Islet of Langerhans (tissue), 1 donor: ENCODE measurements around the gene PTER.

Experiments used
- FAIRE-seq: peaks from one replicate; lab custom pipeline; 2011; peaks lifted over from hg19 to GRCh38; lab: Jason Lieb, UNC

PTER gene

DNA sequence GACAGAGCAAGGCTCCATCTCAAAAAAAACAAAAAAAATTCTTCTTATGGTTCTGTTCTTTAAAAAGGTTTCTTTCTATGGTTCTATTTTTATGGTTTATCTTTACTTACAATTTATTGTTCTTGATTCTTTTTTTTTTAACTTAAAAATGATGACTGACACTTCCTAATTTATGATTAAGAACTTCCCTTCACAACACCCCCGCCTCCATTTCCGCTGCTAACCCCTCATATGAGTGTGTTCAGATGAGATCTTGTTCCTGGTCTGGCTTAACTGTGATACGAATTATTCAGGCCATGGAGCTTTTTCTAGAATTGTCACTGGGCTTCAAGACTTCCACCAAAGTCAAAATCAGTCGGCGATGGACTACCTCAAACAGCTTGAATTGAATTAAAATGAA lies 33.9 kb downstream of the PTER start:
- no peak for FAIRE-seq

DNA sequence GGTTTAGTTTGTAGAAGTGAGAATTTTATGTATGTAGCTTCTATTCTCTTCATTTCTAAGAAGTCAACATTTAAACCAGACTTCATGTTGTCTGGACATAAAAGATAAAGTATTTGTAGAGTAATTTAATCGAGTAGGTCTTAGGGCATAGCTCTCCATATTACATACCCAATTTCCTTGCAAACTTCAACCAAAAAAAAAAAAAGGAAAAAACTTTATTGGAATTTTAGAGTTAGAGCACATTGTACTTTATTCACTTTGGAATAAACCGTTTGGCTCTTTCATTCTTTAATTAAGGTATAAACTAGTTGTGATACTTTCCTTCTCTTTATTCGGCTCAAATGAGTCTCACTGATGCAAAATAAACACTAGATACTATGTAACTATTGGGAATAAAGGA lies 36.0 kb downstream of the PTER start:
- no peak for FAIRE-seq

DNA sequence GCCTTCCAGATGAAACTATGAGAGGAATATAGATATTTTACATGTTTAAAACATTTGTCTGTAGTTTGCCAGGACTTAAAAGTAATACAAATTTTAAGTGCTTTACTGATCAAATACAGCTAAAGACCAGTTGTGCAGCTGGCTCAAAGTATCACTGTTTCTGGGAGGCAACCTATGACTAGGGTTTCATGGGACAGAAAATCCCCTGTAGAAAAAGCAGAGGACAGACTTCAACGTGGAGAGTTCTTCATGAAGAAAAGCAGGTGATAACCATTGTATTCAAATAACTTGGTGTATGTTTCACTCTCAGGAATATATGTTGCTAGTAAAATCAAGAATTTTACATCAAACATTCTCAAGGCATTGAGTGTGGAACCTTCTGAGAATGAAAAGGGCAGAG lies 40.9 kb downstream of the PTER start:
- FAIRE-seq: no peak

DNA sequence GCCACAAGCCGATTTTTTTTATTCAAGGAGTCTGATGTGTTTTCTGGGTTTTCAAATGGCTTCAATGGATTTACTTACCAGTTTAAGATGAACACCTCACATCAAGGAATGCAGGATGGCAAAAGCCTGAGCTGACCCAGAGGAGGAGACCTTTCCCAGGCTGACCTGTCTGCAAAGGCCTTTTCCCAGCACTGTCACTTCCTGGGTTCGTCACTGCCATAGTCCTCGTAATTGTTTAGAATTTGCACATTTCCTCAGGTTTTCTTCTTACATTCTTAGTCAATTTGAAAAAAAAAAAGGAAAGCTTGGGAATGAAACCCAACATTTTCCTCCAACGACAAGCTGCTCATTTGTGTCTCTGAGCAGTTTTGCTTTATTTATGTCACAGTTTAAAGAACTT lies 42.0 kb downstream of the PTER start:
- FAIRE-seq: no peak

DNA sequence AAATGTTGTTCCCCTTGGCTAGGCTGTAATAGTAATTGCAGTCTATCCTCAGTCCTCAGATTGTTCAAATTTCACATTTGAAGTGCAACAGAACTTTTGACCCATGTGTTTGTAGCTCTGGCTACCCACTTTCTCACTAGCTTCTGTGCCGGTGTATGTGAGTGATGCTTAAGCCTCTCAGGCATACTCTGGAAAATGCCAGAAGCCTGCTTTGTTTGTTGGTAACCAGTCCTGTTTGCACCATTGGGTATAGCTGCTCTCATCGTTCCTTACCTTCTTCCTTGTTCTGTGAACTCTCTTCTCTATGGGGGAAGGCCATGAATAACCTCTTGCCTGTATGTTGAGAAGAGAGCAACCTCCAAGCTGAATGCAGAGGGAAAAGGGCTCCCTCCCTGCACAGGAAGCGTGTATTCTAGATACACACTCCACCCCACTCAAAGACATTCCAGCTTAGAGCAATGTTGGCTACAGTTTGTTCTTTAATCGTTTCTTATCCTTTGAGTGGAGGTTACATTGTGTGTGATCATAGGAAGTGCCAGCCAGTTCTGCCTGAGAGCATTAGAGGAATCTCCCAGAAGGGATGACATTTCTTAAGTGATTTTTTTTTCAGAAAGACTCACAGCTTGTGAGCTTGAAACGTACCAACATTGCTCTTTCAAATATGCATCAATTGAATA lies 44.4 kb downstream of the PTER start:
- no peak for FAIRE-seq

DNA sequence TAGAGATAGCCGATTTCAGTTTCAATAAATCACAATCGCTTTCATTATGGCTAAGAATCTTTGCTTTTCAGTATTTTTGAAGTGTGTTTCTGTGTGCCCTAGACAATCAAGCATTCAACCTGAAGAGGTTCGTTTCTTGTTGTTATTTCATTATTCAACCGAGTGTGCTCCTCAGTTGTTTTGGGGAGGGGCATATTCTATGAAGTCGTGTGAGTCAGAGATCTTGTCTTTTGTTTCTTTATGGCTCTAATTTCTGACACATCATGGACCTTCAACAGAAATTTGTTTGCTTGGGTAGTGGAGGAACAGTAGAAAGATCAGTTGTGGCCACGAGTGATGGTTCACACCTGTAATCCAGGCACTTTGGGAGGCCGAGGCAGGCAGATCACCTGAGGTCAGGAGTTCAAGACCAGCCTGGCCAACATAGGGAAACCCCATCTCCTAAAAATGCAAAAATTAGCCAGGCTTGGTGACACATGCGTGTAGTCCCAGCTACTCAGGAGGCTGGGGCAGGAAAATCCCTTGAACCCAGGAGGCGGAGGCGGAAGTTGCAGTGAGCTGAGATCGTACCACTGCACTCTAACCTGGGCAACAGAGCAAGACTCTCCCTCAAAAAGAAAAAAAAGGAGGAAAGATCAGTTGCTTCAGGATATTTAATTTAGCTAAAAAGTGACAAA lies 46.6 kb downstream of the PTER start:
- no peak for FAIRE-seq

DNA sequence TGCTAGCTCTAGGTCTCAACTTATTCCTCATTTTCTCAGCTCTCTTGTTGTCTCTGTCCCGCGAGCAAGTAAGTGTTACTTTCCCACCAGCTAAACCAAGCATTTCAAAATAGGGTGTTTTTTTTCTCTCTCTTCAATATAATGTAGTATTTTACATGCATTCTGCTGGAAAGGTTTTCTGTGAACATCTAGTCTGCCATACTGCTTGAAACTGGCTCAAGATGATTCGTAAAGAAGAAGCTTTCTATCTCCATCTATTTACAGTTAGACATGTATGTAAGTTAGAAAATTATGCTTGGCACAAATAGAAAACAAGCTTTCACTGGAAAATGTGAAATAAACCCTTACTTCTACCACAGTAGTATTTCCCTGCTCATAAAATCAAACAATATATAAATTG lies 53.7 kb downstream of the PTER start:
- no peak for FAIRE-seq

DNA sequence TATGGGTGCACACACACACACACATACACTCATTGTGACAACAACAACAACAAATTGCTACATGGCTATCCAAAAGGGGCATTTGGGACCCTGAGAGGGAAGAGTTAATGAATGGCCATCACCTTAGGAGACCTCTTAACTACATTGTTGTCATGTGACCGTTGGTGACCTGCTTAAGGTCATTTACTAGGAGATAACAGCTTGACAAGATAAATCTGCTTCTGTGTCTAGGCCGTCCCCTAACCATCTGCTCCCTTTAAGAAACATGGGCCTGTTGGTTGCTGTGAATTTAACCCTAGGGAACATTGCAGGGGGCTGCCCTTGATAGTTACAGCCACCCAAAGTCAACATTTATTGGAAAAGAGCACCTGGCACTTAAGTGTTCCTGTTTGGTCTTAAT lies 55.1 kb downstream of the PTER start:
- no peak for FAIRE-seq

DNA sequence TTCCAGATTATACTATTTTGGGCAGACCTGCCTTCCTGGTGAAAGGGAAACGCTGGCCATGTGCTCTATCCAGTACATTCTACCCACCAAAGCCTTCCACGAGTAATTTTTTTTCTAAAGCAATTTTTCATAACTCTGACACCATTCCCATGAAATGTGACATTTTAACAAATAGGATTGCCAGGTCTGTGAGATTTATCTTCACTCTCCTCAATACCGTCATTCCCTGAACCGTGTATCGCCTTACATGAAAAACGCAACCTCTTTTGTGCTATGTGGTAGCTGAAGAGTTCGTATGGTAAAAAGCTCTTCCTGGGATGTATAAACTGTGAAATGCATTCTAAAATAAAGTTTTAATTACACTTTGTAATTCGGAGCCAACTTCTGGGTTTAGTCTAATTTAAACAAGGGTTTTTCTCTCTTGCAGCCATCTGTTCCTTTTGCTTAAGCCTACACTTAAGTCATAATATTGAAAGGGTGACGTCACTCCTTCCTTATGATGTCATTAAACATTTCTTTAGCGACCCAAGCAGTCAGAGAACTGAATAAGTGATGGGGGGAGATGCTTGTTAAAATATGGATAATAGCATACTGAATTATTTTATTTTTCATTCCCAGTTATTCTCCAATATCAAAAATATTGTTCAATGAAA lies 57.2 kb downstream of the PTER start:
- FAIRE-seq: no peak

DNA sequence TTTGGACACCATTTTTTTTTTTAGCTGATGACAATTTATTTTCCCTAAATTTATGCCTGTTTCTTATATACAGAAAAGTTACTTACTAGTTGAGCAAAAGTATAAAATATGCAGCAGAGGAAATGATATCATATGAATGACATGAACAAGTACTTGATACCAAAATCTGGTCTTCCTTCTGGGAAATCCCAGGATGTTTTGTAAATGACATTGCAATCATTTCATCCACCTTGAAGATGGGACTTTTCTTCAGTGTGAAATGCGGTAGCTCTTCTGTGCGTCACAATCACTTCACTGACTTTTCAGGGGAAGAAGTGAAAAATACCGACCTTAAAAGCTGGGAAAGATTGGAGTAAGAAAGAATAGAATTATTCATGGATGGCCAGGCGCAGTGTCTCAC lies 61.1 kb downstream of the PTER start:
- no peak for FAIRE-seq

DNA sequence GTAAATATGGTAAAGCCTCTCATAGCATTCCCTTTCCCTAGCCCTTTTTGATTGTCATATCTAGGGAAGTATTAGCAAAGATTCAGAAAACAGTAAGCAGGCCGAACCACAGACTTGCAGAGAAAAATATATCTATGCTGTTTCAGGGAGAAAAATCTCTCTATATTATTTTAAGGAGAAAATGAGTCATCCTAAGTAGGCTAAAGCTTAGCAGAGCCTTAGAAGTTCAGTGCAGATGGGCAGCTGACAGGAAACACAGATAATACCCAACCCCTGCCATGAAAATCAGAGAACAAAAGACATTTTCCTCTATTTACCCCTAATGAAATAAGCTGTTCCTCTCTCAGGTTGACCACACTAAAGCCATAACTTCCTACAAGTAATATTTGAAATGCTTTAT lies 68.4 kb downstream of the PTER start:
- no peak for FAIRE-seq

DNA sequence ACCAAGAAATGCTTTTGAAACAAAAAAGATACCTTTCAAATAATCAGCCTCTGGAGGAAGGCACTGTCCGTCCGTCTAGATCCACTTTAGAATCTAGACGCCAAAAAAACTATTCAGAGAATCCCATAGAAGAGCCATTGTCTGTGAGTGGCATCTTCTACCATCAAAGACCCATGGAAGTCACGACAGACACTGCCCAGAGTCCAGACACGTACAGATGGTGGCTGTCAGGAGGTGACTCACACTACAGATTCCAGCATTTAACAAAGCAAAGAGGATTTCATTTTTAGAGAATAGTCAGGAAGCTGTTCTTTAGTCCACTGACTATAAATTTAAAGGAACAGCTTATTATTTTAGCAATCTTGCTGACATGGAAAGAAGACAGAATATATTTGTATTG lies 73.2 kb downstream of the PTER start:
- no peak for FAIRE-seq

DNA sequence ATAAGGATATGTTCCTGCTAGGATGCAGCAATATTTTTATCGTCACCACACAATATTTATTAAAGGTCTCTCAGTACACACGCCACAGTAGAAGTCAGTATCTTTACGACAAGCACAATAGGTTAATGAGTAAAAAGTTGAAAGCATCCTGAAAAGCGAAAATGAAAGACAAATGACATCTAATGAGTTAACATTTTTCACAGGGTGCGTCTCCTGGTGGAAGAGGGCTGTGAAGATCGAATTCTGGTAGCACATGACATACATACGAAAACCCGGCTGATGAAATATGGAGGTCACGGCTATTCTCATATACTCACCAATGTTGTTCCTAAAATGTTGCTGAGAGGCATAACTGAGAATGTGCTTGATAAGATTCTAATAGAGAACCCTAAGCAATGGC lies 74.0 kb downstream of the PTER start:
- FAIRE-seq: no peak

DNA sequence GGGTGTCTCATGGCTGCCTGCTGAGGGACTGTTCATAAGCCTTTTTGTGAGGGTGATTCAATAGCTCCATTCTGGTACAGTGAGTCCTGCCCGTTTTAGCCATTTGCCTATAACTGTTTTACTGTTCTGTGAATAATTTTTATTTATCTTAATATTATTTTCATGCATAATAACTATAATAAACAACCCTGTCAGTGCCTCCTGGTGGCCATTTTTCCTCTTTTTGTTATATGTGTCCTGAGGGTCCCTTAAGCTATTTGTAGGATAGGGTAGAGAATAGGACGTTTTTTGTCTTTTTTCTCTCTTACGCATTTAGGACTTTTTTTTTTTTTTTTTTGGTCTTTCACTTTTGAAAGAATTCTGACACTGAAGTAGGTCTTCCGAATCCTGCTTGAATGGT lies 82.0 kb downstream of the PTER start:
- no peak for FAIRE-seq

DNA sequence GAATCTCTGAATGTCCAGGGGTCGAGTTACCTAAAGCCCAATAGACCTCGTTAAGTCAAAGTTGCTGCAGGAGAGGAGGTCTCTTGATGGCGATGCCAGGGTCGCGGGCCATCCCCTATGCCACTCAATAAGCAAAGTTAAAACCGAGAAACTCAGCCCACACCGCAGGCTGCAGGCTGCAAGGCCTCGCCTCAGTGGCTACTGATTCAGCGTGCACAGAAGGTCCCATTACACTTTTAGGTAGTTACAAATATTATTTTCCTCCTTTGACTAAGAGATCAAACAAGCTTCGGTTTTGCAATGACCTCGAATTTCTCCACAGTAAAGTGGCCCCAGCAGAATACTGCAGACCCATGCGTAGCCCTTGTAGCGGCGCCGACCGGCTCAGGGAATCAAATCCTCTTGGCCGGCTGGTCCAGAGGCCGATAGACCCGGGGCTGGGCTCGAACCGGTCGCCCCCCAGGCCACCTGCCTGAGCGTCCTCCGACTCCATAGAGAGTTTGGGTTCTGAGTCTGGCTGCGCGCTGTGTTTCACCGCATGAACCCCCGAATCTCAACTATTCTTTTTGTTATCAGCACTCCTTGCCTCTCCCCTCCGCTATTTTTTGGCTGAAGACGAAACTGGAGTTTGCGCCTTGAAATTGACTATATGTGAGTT lies 82.6 kb downstream of the PTER start:
- FAIRE-seq: no peak

DNA sequence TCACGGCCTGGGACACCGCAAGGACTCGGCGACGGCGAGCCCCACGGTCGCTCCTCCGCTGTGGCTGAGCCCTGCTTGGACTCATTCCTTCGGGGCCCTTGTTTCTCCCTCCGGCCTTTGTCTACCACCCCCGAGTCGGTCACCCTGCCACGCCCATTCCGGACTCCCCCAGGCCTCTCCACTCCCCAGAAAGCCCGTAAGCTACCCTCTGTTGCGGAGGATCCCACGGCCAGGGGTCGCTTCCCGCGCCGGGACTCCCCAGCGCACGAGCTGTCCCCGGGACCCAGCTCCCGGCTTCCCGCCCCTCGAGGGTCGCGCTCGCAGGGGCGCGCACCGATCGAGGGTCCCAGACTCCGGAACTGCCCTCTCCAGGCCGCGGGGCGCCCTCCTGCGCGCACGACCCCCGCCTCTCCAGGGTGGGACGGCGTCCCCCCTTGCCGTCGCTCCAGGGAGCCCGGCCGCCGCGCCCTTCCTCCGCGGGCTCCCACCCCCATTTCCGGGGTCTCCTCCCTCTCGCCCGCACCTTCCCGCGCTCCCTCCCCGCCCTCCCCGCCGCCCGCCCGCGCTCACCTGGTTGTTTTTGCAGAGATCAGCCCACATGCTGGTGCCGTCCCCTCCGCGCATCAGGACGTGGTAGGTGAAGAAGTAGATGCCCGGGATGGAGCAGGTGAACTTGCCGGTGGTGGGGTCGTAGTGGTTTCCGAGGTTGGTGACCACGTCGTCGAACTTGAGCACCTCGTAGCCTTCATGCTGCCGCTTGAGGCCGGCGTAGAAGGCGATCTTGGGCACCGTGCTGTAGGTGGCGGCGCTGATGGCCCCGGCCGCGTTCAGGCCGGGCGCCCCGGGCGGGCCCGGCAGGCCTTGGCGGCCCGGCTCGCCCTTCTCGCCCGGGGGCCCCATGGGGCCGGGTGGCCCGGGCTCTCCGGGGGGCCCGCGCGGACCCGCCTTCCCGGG lies 83.4 kb downstream of the PTER start:
- no peak for FAIRE-seq

DNA sequence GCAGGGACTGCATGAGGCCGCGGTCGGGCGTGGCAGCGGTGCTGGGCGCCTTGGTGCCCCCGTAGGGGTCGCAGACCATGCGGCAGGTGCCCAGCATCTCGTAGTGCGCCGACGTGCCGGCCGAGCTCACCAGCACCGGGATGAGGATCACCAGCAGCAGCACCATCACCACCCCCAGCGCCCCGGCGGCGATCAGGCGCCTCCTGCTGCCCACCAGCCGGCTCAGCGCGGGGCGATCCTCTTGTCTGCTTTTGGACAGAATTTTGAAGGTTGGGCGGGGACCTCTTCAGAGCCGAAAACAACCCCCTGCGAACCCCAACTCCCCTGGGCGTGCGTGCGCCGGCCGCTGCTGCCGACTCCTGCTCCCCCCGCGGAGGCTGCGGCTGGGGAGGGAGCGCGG lies 84.1 kb downstream of the PTER start:
- FAIRE-seq: no peak

DNA sequence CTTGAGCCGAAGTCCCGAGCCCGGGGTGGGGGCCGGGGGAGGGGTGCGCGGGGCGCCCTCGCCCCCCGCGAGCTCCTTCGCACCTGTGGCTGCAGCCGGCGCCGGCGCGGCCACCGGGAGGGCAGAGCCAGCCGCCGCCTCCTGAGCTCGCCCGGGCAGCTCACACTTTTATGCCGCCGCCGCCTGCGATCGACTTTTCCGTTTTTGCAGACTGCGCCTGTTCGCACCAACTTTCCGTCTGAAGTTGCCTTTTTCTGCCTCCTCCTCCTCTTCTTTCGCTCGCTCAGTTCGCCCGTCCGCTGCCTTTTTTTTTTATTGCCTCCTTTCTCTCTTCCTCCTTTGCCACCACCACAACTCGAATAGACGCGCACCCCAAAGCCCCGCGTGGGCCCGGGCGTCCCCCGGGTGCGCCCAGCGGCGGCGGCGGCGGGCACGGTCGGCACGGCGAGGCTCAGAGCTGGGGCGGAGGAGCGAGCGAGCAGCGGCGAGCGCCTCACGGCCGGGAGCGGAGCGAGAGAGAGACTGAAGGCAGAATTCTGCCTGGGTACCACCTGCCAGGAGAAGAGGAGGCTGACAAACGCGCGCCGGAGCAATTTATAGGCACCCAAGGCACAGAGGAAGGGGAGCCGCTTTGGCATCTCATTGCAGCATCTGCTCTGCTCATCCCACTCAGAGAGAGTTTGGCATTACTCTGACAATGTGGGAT lies 84.7 kb downstream of the PTER start, which contains the start of gene C1QL3:
Gene C1QL3 (minus strand): TSS at position 569 of the 706 bp plus-strand sequence. CDS start 814 bp downstream, outside the sequence.
- FAIRE-seq: no peak

DNA sequence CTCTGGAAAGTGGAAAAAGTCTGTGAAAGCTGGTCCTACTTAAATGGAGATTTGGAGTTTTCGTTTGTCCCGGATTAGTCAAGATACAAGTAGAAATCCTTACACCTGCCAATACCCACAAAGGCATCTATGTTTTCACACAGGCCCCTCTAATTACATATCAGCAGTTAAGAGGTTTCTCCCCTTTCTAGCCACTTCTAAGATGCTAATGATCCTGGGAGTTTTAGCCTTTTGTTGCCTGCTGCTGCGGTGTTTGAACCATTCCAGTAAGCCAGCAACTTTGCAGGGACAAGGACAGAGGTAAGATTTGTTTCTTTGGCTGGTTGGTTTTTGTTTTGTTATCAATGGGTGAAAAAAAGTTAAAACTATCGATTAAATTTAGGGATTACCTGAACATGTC lies 90.6 kb downstream of the PTER start:
- FAIRE-seq: no peak

DNA sequence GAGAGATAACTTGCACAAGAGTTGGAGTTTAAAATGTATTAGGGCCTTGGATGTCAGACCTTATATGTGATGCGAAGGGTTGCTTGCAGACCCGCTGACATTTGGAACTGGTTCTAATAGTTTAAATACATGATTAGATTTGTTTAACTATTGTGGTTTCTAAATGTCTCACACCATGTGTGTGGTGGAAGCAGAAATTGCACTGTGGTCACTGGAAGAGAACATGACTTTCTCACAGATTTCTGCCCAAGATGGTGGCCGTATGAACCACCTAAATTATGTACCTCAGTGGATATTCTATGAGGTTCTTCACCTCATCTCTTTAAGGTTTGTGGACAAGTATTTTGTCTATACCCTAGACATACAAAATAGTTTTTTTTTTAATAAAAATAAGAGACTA lies 93.0 kb downstream of the PTER start:
- no peak for FAIRE-seq

DNA sequence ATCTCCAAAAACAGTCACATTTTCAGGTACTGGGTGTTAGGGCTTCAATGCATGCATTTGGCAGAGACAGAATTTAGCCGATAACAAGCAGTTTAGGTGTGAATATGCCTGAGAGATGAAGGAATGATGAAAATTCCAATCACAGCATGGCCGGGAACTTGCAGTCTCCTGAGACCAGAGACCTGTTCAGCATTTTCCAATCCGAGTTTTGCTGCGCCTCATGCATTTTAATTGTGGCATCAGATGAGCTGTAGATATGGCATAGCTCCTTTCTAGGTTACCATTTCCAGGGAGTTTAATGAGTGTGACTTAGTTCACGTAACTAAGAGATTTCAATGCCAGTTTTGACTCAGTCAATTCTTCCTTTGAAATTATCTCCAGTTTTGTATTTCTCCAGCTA lies 99.3 kb downstream of the PTER start:
- no peak for FAIRE-seq
